Measurements from ENCODE around the gene KCNK16.

- TF ChIP-seq, protein P1, sequence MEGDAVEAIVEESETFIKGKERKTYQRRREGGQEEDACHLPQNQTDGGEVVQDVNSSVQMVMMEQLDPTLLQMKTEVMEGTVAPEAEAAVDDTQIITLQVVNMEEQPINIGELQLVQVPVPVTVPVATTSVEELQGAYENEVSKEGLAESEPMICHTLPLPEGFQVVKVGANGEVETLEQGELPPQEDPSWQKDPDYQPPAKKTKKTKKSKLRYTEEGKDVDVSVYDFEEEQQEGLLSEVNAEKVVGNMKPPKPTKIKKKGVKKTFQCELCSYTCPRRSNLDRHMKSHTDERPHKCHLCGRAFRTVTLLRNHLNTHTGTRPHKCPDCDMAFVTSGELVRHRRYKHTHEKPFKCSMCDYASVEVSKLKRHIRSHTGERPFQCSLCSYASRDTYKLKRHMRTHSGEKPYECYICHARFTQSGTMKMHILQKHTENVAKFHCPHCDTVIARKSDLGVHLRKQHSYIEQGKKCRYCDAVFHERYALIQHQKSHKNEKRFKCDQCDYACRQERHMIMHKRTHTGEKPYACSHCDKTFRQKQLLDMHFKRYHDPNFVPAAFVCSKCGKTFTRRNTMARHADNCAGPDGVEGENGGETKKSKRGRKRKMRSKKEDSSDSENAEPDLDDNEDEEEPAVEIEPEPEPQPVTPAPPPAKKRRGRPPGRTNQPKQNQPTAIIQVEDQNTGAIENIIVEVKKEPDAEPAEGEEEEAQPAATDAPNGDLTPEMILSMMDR (IDR thresholded peaks at IDR 0.05) = no peak
- TF ChIP-seq POLR2A (IDR thresholded peaks at IDR 0.05) = no peak
Measured at GRCh38 chr6:39287601-39288000, 34.9 kb downstream of the KCNK16 start.

Measured in lower leg skin (tissue), 3 donors.